ENCODE results near the gene ACCSL.

Gene ACCSL

GRCh38 chr11:44057340-44057739, 9.6 kb downstream of the ACCSL start:
- DNase-seq (ENCODE audit: low spot score), result no peak
- WGBS, 2 donors (ENCODE audit: extremely low coverage in 2 of 2, insufficient read length in 2 of 2, insufficient replicate concordance in 1 of 2), result no CpG with 5 or more reads among the region's 6 CpGs

GRCh38 chr11:44058275-44058674, 10.5 kb downstream of the ACCSL start:
- no peak overlapping the region for H3K4me2 ChIP-seq (ENCODE audit: insufficient read depth, low read length, poor library complexity, severe bottlenecking)

More at GRCh38 chr11:44057340-44057739, 9.6 kb downstream of the ACCSL start:
- H2AK5ac ChIP-seq (ENCODE audit: low read depth, low read length), result no peak overlapping the region
- H3K4me3 ChIP-seq (ENCODE audit: low read length in 2 of 2), result no peak overlapping the region
- H3K14ac ChIP-seq (ENCODE audit: low read length), result no peak overlapping the region
- H3K4me1 ChIP-seq (ENCODE audit: control insufficient read depth in 2 of 2, insufficient read depth in 1 of 2, low read depth in 1 of 2, low read length in 2 of 2), result no peaks in the 10 kb centered on the region
- no peak overlapping the region for H2AFZ ChIP-seq (ENCODE audit: low read length)
- H3K9ac ChIP-seq (ENCODE audit: low read depth, low read length, poor library complexity), result no peak overlapping the region
- H3K4ac ChIP-seq (ENCODE audit: low read length), result no peak overlapping the region
- H4K8ac ChIP-seq (ENCODE audit: low read depth, low read length), result no peak overlapping the region
- no peak overlapping the region for H3K4me2 ChIP-seq (ENCODE audit: insufficient read depth, low read length, poor library complexity, severe bottlenecking)
- no peaks in the 10 kb centered on the region for H3K79me1 ChIP-seq (ENCODE audit: low read depth, low read length)
- no peak overlapping the region for H3K23ac ChIP-seq (ENCODE audit: low read depth, low read length, poor library complexity)
- H3K36me3 ChIP-seq (replicated peaks in 1 of 2; ENCODE audit: control insufficient read depth in 2 of 2, insufficient read depth in 2 of 2, low read length in 2 of 2), result no peaks in the 10 kb centered on the region
- H3K27ac ChIP-seq (replicated peaks; ENCODE audit: low read length), result no peak overlapping the region
- H2BK120ac ChIP-seq (ENCODE audit: low read depth, low read length), result no peak overlapping the region
- no peak overlapping the region for H2BK12ac ChIP-seq (ENCODE audit: low read length)
- H4K91ac ChIP-seq (ENCODE audit: low read depth, low read length, poor library complexity), result no peak overlapping the region
- H3K27me3 ChIP-seq (ENCODE audit: control insufficient read depth in 3 of 3, insufficient read depth in 3 of 3, low read depth in 1 of 3, low read length in 3 of 3), result peaks cover 0 to 49% (median 0%) of the 10 kb centered on the region in 3 experiments
- H3K9me3 ChIP-seq (replicated peaks in 1 of 2; ENCODE audit: control insufficient read depth in 2 of 2, insufficient read depth in 1 of 2, low read depth in 1 of 2, low read length in 2 of 2), result no peaks in the 10 kb centered on the region
- no peak overlapping the region for H2BK15ac ChIP-seq (ENCODE audit: low read length)
- H2BK5ac ChIP-seq (ENCODE audit: low read length), result no peak overlapping the region
- H3K18ac ChIP-seq (ENCODE audit: low read length), result no peak overlapping the region

GRCh38 chr11:44065161-44065661, 17.4 kb downstream of the ACCSL start:
- Histone ChIP-seq H3K27ac (replicated peaks; ENCODE audit: low read length) (no peak overlapping the region), H3K4me3 (ENCODE audit: low read length in 2 of 2) (no peak overlapping the region), H3K23ac (ENCODE audit: low read depth, low read length, poor library complexity) (no peak overlapping the region), H3K36me3 (replicated peaks in 1 of 2; ENCODE audit: control insufficient read depth in 2 of 2, insufficient read depth in 2 of 2, low read length in 2 of 2) (no peaks in the 10 kb centered on the region), H3K9me3 (replicated peaks in 1 of 2; ENCODE audit: control insufficient read depth in 2 of 2, insufficient read depth in 1 of 2, low read depth in 1 of 2, low read length in 2 of 2) (no peaks in the 10 kb centered on the region), H2BK5ac (ENCODE audit: low read length) (no peak overlapping the region), H2BK12ac (ENCODE audit: low read length) (no peak overlapping the region), H3K79me1 (ENCODE audit: low read depth, low read length) (no peaks in the 10 kb centered on the region), H4K91ac (ENCODE audit: low read depth, low read length, poor library complexity) (no peak overlapping the region), H2AK5ac (ENCODE audit: low read depth, low read length) (no peak overlapping the region), H3K14ac (ENCODE audit: low read length) (no peak overlapping the region), H3K9ac (ENCODE audit: low read depth, low read length, poor library complexity) (no peak overlapping the region), H3K18ac (ENCODE audit: low read length) (no peak overlapping the region), H2BK15ac (ENCODE audit: low read length) (no peak overlapping the region), H3K4me1 (ENCODE audit: control insufficient read depth in 2 of 2, insufficient read depth in 1 of 2, low read depth in 1 of 2, low read length in 2 of 2) (peaks cover 0 to 10% of the 10 kb centered on the region in 2 donors), H2AFZ (ENCODE audit: low read length) (no peak overlapping the region), H3K4ac (ENCODE audit: low read length) (no peak overlapping the region), H3K27me3 (ENCODE audit: control insufficient read depth in 3 of 3, insufficient read depth in 3 of 3, low read depth in 1 of 3, low read length in 3 of 3) (peaks cover 0 to 72% (median 0%) of the 10 kb centered on the region in 3 experiments), H3K4me2 (ENCODE audit: insufficient read depth, low read length, poor library complexity, severe bottlenecking) (no peak overlapping the region), H2BK120ac (ENCODE audit: low read depth, low read length) (no peak overlapping the region), H4K8ac (ENCODE audit: low read depth, low read length) (no peak overlapping the region)
- peak; percentile 9 for DNase-seq (ENCODE audit: low spot score)
- WGBS, 2 donors (ENCODE audit: extremely low coverage in 2 of 2, insufficient read length in 2 of 2, insufficient replicate concordance in 1 of 2), result no CpG with 5 or more reads among the region's 4 CpGs

More at GRCh38 chr11:44058275-44058674, 10.5 kb downstream of the ACCSL start:
- no peak overlapping the region for H2AK5ac ChIP-seq (ENCODE audit: low read depth, low read length)
- no peak overlapping the region for H4K8ac ChIP-seq (ENCODE audit: low read depth, low read length)
- H2BK15ac ChIP-seq (ENCODE audit: low read length), result no peak overlapping the region
- H3K18ac ChIP-seq (ENCODE audit: low read length), result no peak overlapping the region
- no peak for DNase-seq (ENCODE audit: low spot score)
- no peak overlapping the region for H3K23ac ChIP-seq (ENCODE audit: low read depth, low read length, poor library complexity)
- no CpG with 5 or more reads among the region's 6 CpGs for WGBS, 2 donors (ENCODE audit: extremely low coverage in 2 of 2, insufficient read length in 2 of 2, insufficient replicate concordance in 1 of 2)
- no peaks in the 10 kb centered on the region for H3K79me1 ChIP-seq (ENCODE audit: low read depth, low read length)
- H2BK120ac ChIP-seq (ENCODE audit: low read depth, low read length), result no peak overlapping the region
- H3K9me3 ChIP-seq (replicated peaks in 1 of 2; ENCODE audit: control insufficient read depth in 2 of 2, insufficient read depth in 1 of 2, low read depth in 1 of 2, low read length in 2 of 2), result no peaks in the 10 kb centered on the region
- no peak overlapping the region for H3K27ac ChIP-seq (replicated peaks; ENCODE audit: low read length)
- H3K4me3 ChIP-seq (ENCODE audit: low read length in 2 of 2), result no peak overlapping the region
- no peak overlapping the region for H2BK5ac ChIP-seq (ENCODE audit: low read length)
- H2AFZ ChIP-seq (ENCODE audit: low read length), result no peak overlapping the region
- no peak overlapping the region for H4K91ac ChIP-seq (ENCODE audit: low read depth, low read length, poor library complexity)
- no peak overlapping the region for H2BK12ac ChIP-seq (ENCODE audit: low read length)
- H3K36me3 ChIP-seq (replicated peaks in 1 of 2; ENCODE audit: control insufficient read depth in 2 of 2, insufficient read depth in 2 of 2, low read length in 2 of 2), result no peaks in the 10 kb centered on the region
- H3K14ac ChIP-seq (ENCODE audit: low read length), result no peak overlapping the region
- H3K4ac ChIP-seq (ENCODE audit: low read length), result no peak overlapping the region
- no peak overlapping the region for H3K9ac ChIP-seq (ENCODE audit: low read depth, low read length, poor library complexity)
- peaks cover 0 to 54% (median 0%) of the 10 kb centered on the region in 3 experiments for H3K27me3 ChIP-seq (ENCODE audit: control insufficient read depth in 3 of 3, insufficient read depth in 3 of 3, low read depth in 1 of 3, low read length in 3 of 3)
- no peaks in the 10 kb centered on the region for H3K4me1 ChIP-seq (ENCODE audit: control insufficient read depth in 2 of 2, insufficient read depth in 1 of 2, low read depth in 1 of 2, low read length in 2 of 2)

- Histone ChIP-seq H2BK12ac (ENCODE audit: low read length) (no peak within 1 kb of the TSS), H3K4me3 (ENCODE audit: low read length in 2 of 2) (peak within 1 kb of the TSS in 1 of 2 donors; percentile 80), H3K9me3 (replicated peaks in 1 of 2; ENCODE audit: control insufficient read depth in 2 of 2, insufficient read depth in 1 of 2, low read depth in 1 of 2, low read length in 2 of 2) (no peaks in the 10 kb centered on the region), H3K27me3 (ENCODE audit: control insufficient read depth in 3 of 3, insufficient read depth in 3 of 3, low read depth in 1 of 3, low read length in 3 of 3) (peaks cover 0 to 65% (median 0%) of the 10 kb centered on the region in 3 experiments), H3K23ac (ENCODE audit: low read depth, low read length, poor library complexity) (peak within 1 kb of the TSS; percentile 90), H4K8ac (ENCODE audit: low read depth, low read length) (no peak within 1 kb of the TSS), H2BK5ac (ENCODE audit: low read length) (peak within 1 kb of the TSS; percentile 49), H3K4me1 (ENCODE audit: control insufficient read depth in 2 of 2, insufficient read depth in 1 of 2, low read depth in 1 of 2, low read length in 2 of 2) (peaks cover 0 to 10% of the 10 kb centered on the region in 2 donors), H3K4me2 (ENCODE audit: insufficient read depth, low read length, poor library complexity, severe bottlenecking) (peak within 1 kb of the TSS; percentile 65), H3K79me1 (ENCODE audit: low read depth, low read length) (no peaks in the 10 kb centered on the region), H3K18ac (ENCODE audit: low read length) (peak within 1 kb of the TSS; percentile 98), H2BK120ac (ENCODE audit: low read depth, low read length) (no peak within 1 kb of the TSS), H3K9ac (ENCODE audit: low read depth, low read length, poor library complexity) (peak within 1 kb of the TSS; percentile 88), H3K14ac (ENCODE audit: low read length) (peak within 1 kb of the TSS; percentile 17), H2BK15ac (ENCODE audit: low read length) (peak within 1 kb of the TSS; percentile 96), H3K36me3 (replicated peaks in 1 of 2; ENCODE audit: control insufficient read depth in 2 of 2, insufficient read depth in 2 of 2, low read length in 2 of 2) (no peaks in the 10 kb centered on the region), H2AFZ (ENCODE audit: low read length) (peak within 1 kb of the TSS; percentile 68), H3K4ac (ENCODE audit: low read length) (no peak within 1 kb of the TSS), H2AK5ac (ENCODE audit: low read depth, low read length) (peak within 1 kb of the TSS; percentile 73), H4K91ac (ENCODE audit: low read depth, low read length, poor library complexity) (no peak within 1 kb of the TSS), H3K27ac (replicated peaks; ENCODE audit: low read length) (peak within 1 kb of the TSS; percentile 63)
- DNase-seq (ENCODE audit: low spot score), result peak; percentile 69
- no CpG with 5 or more reads among the region's 70 CpGs for WGBS, 2 donors (ENCODE audit: extremely low coverage in 2 of 2, insufficient read length in 2 of 2, insufficient replicate concordance in 1 of 2)
These were observed 18.3 kb downstream of the ACCSL start, which contains the start of gene ACCS for GRCh38 chr11:44065841-44066731. TSS of gene ACCS (plus strand) at chr11:44066270. CDS start at chr11:44067628, 1,358 bp downstream.
